ENCODE measurements around the gene RHOB.

Gene RHOB

DNA sequence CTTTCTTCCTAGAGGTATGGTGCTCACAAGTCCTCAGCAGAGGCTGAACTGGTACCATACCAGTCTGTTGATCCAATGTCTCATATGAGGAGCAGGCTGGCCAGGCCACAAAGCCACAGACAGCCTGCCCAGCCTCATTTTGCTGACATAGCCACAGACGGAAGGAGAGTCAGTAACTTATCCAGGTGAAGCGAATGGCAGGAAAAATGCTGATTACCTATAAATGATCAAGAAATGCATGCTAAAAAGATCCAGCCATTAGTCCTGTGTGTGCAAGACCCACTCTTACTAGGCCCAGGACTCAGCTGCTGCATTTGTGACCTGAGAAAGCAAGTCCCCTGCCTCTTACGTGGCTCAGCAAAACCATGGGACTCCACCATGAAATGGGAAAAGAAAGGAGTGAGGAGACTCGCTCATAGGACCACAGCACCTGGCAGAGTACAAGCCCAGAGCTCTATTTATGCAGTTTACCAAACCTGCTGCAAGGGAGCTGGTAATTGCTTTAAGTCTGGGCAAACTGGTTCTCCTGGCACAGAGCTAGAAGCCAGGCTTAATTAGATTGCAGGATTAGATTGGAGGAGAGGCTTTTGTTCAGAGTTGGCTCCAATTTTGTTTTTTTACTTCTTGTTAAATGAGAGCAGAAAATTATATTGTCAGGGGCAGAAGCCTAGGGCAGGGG is 19.0 kb downstream of the RHOB start:
- Histone ChIP-seq H3K27ac (no peak overlapping the region), H3K4me3 (no peak overlapping the region)
- TF ChIP-seq, protein P1, sequence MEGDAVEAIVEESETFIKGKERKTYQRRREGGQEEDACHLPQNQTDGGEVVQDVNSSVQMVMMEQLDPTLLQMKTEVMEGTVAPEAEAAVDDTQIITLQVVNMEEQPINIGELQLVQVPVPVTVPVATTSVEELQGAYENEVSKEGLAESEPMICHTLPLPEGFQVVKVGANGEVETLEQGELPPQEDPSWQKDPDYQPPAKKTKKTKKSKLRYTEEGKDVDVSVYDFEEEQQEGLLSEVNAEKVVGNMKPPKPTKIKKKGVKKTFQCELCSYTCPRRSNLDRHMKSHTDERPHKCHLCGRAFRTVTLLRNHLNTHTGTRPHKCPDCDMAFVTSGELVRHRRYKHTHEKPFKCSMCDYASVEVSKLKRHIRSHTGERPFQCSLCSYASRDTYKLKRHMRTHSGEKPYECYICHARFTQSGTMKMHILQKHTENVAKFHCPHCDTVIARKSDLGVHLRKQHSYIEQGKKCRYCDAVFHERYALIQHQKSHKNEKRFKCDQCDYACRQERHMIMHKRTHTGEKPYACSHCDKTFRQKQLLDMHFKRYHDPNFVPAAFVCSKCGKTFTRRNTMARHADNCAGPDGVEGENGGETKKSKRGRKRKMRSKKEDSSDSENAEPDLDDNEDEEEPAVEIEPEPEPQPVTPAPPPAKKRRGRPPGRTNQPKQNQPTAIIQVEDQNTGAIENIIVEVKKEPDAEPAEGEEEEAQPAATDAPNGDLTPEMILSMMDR (IDR thresholded peaks at IDR 0.05), result no peak
- peak; percentile 53 for DNase-seq (ENCODE audit: low spot score)

DNA sequence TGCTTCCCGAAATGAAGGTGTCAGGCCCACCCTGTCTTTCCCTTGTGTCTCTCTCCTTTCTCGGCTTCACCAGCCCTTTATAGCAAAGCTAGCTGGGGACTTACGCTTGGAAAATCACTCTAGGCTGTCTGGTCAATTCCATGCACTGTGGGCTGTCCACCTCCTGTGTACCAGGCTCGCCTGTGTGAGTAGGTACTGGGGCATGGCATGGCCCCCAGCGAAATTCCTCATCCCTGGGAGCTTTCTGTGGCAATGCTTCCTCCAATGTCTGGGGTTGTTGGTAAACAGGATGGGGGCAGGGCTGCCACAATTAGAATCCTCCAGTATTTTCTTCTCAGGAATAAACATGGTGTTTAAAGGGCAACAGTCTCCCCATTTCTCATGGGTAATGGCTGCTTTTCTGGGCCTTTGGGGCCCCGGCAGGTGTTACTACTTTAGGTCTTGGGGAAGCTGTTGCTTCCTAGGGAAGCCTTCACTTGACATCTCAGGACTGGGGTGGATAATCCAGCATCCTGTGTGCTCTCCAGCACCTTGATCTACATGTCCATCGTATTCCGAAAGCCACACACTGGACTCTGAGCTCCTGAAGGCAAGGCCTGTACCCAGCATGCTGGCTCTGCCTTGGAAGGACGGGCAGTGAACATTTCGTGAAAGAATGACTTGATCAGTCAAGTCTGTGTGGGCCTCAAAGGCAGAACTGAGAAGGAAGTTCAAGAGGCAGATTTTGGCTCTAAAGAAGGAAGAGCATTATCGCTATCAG is 21.1 kb downstream of the RHOB start:
- Histone ChIP-seq H3K27ac (no peak overlapping the region), H3K4me3 (no peak overlapping the region)
- TF ChIP-seq, protein P1 (IDR thresholded peaks at IDR 0.05), result no peak
- peak; percentile 31 for DNase-seq (ENCODE audit: low spot score)

DNA sequence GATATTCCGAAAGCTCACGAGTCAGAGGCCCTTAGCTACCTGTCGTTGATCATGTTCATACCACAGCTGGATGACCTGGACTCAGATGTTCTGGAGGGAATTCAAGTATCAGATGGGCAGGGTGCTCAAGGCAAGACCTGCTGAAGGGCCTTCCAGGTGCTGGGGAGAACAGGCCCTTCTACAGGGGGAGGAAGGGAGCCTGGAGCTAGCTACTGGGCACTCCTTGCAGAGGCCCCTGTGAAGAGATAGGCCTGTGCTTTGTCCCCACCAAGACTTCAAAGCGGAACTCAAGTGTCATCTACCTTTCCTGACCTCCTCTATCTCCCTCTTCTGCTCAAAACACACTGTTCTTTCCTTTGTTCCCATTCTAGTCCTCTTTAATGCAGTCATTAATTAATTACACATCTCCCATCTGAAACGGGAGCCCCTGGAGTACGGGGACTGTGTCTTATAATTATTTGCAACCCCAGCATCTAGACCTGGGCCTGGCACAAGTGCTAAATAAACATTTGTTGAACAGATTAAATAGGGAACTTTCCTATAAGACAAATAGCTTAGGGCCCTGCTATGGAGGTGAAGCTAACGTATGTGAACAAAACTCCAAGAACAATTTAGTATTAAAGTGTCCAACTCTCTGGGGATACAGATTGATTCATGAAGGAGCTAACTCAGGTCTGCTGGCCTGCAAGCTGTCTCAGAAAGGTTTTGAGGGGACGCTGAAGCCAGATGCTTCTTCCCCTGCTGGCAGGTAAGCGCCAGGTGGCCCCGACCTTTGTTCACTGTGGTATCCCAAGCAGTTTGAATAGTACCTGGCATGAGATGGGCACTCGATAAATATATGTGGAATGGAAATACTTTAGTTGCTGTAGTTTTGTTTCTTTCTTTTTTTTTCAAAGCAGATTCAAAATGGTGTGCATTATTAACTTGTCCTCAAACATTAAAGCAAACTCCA is 22.0 kb downstream of the RHOB start:
- DNase-seq (ENCODE audit: low spot score), result peak; percentile 35
- TF ChIP-seq, protein P1 (IDR thresholded peaks at IDR 0.05), result no peak
- H3K4me3 ChIP-seq, result no peak overlapping the region

DNA sequence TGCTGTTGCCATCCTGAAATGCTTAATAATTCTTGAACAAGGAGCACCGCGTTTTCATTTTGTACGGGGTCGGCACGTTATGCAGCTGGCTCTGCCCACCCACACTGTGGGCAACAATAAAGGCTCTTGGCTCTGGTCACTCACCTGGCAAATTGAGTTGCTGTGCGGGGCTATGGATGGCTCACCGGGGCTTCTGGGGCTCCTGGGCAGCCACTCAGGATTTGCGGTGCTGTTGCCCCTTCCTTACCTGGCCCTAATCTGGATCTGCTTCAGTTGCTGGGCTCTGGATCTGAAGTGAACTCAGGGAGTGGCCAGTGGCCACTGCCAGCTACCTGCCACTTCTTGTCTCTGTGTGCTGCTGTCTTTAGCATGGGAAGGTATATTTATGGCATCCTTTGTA is 22.7 kb downstream of the RHOB start:
- Histone ChIP-seq H3K4me3 (no peak overlapping the region), H3K27ac (no peak overlapping the region)
- DNase-seq (ENCODE audit: low spot score), result peak; percentile 45
- TF ChIP-seq, protein P1 (IDR thresholded peaks at IDR 0.05), result no peak

More for the DNA sequence above, 22.0 kb downstream of the RHOB start:
- no peak overlapping the region for H3K27ac ChIP-seq

DNA sequence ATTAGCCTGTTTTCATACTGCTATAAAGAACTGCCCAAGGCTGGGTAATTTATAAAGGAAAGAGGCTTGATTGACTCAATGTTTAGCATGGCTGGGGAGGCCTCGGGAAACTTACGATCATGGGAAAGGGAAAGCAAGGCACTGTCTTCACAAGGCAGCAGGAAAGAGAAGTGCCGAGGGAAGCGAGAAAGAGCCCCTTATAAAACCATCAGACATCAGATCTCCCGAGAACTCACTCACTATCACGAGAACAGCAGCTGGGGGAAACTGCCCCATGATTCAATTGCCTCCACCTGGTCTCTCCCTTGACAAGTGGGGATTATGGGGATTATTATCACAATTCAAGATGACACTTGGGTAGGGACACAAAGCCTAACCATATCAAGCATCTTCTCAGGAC is 23.3 kb downstream of the RHOB start:
- TF ChIP-seq, protein P1 (IDR thresholded peaks at IDR 0.05), result no peak
- DNase-seq (ENCODE audit: low spot score), result peak; percentile 16
- Histone ChIP-seq H3K4me3 (no peak overlapping the region), H3K27ac (no peak overlapping the region)

DNA sequence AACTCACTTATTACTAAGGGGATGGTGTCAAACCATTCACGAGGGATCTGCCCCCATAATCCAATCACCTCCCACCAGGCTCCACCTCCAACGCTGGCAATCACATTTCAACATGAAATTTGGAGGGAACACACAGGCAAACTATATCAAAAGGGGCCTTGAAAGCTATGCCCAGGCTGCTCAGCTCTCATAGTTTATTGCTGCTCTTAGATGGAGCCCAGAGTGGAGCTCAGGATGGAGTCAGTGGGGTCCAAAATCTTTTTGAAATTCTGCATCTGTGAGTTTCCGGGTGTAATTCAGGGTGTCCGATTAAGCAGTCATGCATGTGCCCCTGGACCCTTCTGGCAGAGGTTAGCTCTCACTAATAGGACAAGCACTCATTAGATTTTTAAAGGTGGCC is 24.3 kb downstream of the RHOB start:
- Histone ChIP-seq H3K27ac (no peak overlapping the region), H3K4me3 (no peak overlapping the region)
- TF ChIP-seq, protein P1 (IDR thresholded peaks at IDR 0.05), result no peak
- DNase-seq (ENCODE audit: low spot score), result peak; percentile 21

Measured in coronary artery (tissue), 2 donors.